CD4-positive, alpha-beta T cell treated with Interleukin-15 for 1 hour (primary cell): ENCODE measurements around the gene ZSWIM8.
A peak's percentile ranks its signal among the peaks of the same experiment; 100 is the strongest.
"Not testable (repeated sequence)": the region's sequence is repeated elsewhere in the genome, so short reads cannot be mapped to it uniquely, and the experiment has no call there.

ENCODE experiments used
- DNase-seq: peaks from one replicate; pipeline ENCODE4 v3.0.0-alpha.2; 2020

ZSWIM8 gene, protein sequence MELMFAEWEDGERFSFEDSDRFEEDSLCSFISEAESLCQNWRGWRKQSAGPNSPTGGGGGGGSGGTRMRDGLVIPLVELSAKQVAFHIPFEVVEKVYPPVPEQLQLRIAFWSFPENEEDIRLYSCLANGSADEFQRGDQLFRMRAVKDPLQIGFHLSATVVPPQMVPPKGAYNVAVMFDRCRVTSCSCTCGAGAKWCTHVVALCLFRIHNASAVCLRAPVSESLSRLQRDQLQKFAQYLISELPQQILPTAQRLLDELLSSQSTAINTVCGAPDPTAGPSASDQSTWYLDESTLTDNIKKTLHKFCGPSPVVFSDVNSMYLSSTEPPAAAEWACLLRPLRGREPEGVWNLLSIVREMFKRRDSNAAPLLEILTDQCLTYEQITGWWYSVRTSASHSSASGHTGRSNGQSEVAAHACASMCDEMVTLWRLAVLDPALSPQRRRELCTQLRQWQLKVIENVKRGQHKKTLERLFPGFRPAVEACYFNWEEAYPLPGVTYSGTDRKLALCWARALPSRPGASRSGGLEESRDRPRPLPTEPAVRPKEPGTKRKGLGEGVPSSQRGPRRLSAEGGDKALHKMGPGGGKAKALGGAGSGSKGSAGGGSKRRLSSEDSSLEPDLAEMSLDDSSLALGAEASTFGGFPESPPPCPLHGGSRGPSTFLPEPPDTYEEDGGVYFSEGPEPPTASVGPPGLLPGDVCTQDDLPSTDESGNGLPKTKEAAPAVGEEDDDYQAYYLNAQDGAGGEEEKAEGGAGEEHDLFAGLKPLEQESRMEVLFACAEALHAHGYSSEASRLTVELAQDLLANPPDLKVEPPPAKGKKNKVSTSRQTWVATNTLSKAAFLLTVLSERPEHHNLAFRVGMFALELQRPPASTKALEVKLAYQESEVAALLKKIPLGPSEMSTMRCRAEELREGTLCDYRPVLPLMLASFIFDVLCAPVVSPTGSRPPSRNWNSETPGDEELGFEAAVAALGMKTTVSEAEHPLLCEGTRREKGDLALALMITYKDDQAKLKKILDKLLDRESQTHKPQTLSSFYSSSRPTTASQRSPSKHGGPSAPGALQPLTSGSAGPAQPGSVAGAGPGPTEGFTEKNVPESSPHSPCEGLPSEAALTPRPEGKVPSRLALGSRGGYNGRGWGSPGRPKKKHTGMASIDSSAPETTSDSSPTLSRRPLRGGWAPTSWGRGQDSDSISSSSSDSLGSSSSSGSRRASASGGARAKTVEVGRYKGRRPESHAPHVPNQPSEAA (N-terminal part only)

DNA sequence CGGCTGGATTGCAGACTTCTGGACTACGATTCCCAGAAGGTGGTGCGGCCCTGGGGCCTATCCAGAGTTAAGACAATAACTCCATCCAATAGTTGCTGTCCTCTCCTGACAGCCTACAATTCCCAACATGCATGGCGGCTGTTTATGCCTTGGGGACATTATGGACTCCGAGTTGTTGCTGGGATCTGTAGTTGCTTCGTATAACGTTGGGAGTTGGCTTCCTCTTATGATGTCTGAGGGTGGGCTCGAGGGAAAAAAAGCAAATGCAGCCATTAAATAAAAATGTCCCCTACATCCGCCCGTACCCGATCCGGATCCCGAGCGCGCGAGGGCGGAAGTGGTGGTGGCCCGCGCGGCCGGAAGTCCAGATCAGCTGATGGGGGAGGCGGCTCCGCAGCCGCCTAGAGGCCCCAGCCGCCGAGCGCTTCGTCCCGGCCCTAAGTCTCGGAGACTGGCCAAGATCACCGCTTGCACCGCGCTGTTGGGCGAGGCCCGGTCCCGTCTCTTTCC lies at the start of gene ZSWIM8:
ZSWIM8 (plus strand) TSS at position 396 of the 510 bp plus-strand sequence. CDS start 273 bp downstream, outside the sequence.
- peak; percentile 90 for DNase-seq

DNA sequence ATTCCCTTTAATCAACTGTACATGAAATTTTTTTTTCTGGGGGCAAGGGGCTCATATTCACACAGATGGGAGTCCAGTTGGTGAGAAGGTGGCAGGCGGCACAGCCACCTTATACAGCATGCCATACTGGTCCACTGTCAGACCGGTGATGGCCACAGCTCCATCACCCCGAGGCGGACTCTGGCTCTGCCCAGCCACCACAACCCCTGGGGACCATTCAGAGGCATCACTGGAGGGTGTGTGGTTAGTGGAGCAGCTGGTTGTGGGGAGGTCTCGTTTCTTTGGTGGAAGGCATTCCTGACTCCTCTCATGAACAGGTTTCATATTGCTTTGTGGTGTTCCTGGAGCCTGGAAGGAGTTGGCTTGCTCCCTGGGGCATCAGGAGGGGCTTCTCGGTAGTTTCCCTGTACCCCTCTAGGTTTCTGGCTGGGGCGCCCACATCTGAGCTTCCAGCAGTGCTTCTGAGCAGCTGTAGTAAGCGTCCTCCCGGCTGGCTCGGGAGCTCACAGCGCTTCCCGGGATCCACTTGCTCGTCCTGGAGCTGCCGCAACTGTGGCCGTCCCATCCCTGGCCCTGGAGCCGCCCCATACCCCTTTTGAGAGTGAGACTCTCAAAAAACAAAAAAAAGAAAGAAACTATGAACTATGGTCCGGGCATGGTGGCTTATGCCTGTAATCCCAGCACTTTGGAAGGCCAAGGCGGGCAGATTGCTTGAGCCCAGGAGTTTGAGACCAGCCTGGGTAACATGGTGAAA lies 44.7 kb upstream of the ZSWIM8 start:
- DNase-seq = not testable (repeated sequence)

DNA sequence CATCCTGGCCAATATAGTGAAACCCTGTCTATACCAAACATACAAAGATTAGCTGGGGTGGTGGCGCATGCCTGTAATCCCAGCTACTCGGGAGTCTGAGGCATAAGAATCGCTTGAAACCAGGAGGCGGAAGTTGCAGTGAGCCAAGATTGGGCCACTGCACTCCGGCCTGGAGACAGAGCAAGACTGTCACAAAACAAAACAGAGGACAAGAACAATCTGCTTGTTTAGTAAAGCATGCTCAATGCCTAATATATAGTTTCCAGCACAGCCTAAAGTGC lies 43.0 kb upstream of the ZSWIM8 start:
- no peak for DNase-seq

DNA sequence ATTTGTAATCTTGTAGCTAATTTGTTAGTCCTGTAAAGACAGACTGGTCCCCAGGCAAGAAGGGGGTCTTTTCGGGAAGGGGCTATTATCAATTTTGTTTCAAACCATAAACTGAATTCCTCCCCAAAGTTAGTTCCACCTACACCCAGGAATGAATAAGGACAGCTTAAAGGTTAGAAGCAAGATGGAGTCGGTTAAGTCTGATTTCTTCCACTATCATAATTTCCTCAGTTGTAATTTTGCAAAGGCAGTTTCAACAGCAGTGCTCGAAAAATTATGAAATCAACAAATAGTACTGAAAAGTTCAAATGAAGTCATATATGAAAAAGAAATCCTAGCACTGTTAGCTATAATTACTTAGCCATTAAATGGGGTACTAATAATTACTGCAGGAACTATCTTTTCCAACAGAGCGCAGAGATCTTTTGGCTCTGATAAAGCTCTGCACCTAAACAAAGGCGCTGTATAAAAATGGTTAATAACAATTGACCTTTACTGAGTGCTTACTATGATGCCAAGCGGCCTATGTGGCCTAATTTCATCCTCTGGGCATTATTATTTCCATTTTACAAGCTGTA lies 42.0 kb upstream of the ZSWIM8 start:
- DNase-seq = no peak

DNA sequence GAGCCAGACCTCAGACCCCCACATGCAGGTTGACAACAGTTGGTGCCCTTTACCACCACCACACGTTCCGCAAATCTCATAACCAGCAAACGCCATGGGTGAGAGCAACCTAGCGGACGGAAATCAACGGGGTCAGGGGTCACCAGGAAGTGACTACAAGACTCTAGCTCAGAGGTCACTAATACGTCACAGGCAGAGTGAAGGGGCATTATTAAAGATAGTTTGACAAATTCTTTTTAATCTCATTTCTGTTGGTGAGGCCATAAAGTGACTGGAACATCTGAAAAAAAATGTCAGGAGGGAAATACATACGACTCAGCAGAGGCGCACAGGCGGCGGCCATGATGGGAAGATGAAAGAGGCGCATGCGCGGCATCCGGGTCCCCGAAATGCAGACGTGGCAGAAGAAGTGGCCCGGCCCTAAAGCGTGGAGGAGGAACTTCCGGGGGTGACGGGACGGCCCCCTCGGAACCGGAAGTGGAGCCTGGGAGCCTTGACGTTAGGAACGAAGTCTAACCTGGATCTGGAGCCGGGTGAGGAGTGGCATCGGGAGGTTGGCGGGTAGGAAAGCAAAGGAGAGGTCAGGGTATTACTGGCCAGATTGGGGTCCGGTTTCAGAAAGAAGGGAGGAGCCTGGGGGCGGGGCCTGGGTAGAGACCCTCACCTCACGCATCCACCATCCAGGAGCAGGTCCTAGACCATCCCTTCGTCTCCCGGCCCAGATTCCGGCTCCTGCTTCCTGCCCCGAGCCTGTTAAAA lies 41.3 kb upstream of the ZSWIM8 start, which contains the start of gene SEC24C:
SEC24C (plus strand) TSS at position 468 of the 759 bp plus-strand sequence. CDS start 2,461 bp downstream, outside the sequence.
- peak; percentile 95 for DNase-seq

DNA sequence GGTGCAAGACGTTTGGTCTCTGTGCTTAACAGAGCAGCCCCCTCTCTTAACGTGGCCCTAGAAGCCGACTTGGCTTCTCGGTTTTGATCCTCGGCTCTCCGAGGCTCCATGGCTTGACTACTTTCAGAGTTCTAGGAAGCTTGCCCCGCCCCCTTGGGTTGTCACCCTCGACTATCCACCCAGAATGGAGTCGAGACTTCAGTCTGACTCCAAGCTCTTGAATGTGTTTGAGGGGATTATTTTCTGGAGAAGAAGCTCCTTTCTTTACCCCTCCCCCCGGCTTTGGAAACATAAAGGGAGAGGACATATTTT lies 40.8 kb upstream of the ZSWIM8 start:
- peak; percentile 54 for DNase-seq

DNA sequence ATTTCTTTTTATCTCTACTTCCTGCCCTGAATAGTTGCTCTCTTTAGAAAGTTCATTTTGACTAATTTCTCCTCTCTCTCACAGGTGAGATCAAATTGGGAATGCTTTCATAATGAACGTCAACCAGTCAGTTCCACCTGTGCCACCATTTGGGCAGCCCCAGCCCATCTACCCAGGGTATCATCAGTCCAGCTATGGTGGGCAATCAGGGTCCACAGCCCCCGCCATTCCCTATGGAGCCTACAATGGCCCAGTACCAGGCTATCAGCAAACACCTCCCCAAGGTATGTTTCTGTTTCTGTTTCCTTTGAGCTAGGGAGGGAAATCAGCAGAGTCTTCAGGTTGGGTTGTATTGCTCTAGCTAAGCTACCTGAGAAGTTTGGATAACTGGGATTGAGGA lies 38.7 kb upstream of the ZSWIM8 start:
- DNase-seq = no peak

DNA sequence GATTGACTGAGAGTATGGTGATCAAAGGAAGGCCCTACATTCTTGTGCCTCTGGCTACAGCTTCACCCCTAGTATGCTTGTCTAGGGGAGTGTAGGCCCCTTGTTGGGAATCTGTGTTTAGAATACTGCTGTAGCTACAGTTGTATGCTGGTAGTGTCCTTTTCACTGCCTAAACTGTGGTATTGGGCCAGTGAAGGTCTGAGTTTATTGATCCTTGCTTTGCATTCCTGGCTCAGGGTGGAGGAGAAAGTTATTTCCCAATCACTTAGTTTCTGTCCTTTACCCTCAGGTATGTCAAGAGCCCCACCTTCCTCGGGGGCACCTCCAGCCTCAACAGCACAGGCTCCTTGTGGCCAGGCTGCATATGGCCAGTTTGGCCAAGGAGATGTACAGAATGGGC lies 34.6 kb upstream of the ZSWIM8 start:
- DNase-seq = no peak

DNA sequence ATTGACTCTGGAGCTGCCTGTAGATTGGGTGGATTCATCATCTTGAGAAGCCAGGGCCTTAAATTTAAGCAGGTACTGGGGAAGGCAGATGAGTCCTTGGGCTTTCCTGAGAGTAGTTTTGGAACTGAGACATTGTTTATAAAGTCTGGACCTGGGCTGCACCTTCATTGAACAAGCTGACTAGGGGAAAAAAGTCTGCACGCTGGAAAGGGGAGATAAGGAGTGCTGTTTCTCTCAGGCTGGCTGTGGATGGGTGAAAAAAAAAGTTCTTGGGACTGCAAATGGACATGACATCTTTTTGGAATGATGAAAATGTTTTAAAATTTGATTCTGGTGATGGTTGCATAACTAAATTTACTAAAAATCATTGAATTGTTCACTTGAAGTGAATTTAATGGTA lies 29.2 kb upstream of the ZSWIM8 start:
- DNase-seq = no peak

DNA sequence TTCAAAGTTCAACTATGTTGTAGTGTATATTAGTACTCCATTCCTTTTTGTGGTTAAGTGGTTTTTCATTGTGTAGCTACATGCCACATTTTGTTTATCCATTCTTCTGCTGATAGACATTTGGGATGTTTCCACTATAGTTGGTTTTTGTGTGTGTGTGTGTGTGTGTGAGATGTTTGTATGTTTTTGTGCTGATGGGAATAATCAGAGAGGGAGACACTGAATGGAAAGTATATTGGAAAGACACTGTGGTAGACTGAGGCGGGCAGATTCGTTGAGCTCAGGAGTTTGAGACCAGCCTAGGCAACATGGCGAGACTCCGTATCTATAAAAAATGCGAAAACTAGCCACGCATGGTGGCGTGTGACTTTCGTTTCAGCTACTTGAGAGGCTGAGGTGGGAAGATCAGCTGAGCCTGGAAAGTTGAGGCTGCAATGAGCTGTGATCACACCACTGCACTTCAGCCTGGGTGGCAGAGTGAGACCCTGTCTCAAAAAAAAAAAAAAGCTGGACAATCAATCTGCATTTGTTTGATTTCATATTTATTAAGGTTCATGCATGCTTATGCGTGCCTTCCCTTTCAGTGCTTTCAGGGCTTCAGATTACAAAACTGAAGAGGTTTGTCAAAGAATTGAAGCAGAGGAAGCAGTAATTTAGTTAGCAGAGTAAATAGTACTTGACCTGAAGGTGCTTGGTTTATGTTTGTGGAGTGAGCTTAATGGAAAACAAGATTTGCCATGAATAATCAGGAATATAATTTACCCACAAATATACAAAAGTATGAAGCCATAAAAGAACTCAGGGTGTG lies 26.5 kb upstream of the ZSWIM8 start:
- no peak for DNase-seq

DNA sequence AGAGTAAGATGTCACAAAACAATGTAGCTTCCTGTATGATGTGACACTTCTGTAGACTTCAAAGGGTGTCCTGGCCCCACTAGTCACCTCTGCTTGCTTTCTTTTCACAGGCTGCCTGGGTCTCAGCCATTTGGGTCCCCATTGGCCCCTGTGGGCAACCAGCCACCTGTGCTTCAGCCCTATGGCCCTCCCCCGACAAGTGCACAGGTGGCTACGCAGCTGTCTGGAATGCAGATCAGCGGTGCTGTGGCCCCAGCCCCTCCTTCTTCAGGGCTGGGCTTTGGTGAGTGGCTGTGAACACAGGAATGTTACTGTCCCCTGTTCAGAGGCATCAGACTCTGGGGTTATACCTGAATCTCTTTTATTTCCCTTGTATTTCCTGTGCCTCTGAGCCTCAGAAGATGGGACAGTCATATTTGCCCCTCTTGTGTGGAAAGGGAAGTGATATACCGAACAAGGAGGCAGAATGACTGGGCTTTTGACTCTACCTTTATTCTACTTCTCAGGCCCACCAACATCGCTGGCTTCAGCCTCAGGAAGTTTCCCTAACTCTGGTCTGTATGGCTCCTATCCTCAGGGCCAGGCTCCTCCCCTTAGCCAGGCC lies 25.8 kb upstream of the ZSWIM8 start:
- peak; percentile 80 for DNase-seq

DNA sequence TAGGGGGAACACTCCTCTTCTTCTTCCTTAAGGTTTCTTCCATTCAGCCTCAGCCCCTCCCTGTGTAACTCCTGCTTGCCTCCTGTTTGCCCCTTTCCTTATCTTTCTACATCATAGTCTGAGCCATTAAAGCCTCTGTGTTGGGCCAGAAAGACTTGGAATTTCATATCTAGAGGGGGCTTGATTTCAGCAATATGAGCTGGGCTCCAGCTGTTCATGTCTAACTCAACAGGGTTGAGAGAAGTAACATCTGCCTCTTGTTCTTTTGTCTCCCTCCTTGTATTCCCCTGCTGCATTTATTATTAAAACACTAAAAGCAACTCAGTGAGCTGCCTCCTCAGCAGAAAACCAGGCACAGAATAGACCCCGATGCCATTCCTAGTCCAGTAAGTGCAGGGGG lies 23.6 kb upstream of the ZSWIM8 start:
- DNase-seq = no peak

DNA sequence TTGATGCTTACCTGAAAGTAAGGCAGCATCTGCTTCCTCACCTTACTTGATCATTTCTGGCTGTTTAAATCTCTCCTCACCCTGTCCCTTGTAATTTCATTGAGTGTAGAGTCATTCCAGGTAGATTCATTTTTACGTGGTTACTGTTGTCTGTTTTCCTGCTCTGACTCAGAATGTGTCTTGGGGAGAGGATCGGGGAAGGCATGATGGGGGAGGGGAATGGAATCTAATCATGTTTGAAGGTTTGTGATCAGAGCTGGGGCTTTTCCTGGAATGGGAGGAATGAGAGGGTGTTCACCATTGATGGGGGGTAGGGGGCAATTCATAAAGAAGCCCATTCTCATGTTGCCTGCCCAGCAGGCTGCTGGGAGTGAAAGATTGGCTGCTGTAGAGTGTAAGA lies 22.5 kb upstream of the ZSWIM8 start:
- DNase-seq = no peak

DNA sequence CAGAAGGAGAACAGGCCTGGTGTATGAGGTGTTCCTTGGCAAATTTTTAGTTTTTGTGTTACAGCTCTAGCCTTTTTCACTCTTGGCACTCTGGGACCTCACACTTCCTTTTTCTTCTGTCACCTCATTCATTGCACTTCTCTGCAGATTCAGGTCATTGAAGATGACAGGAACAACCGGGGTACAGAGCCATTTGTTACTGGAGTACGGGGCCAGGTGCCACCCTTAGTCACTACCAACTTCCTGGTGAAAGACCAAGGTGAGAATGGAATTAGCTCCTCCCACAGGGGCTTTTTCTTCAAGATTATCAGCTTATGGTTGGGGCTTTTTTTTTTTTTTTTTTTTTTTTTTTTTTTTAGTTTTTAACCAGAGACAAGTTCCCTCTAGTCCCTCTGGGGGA lies 22.1 kb upstream of the ZSWIM8 start:
- peak; percentile 50 for DNase-seq

DNA sequence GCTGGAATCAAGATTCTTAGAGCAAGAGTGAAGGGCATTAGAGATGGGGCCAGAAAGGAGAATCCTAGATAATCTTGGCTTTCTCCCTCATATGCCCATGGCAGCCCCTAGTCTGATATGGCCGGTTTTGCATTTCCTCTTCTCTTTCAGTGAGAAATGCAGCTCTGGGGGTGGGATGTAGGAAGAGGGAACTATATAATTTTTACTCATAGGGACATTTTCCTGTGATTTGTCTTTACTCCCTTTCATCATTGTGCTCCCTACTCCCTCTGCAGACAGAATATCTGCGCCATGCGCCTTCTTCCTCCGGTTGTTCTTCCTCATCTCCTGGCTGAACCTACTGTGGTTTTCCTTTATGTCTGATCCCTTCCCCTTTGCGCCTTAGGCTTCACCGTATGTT lies 20.3 kb upstream of the ZSWIM8 start:
- DNase-seq = no peak

DNA sequence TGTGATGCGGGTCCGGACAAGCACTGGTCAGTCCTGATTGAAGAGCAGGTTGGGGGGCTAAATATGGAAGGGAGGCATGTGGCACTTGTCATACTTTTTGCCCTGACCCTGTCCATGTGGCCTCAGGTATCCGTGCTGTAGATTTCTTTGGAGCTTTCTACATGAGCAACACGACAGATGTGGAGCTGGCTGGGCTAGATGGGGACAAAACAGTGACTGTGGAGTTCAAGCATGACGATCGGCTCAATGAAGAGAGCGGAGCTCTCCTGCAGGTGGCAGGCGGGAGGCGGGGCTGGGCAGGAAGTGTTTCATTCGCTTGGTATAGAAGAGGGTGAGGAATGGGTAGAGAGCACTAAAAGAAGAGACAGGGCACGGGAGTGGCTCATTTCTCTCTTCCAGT lies 16.5 kb upstream of the ZSWIM8 start:
- peak; percentile 56 for DNase-seq

DNA sequence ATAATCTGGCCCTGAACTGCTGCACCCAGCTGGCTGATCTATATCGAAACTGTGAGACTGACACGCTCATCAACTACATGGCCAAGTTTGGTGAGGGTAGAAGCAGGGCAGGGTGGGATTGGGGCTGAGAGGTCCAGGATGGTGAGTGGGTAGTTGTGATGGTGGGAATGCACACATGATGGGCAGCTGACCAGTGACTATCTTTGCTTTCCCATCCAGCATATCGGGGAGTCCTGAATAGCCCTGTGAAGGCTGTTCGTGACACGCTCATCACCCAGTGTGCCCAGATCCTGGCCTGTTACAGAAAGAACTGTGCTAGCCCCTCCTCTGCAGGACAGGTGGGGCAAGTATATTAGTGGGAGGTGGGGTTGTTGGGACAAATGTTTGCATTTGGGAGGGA lies 16.0 kb upstream of the ZSWIM8 start:
- DNase-seq = no peak

DNA sequence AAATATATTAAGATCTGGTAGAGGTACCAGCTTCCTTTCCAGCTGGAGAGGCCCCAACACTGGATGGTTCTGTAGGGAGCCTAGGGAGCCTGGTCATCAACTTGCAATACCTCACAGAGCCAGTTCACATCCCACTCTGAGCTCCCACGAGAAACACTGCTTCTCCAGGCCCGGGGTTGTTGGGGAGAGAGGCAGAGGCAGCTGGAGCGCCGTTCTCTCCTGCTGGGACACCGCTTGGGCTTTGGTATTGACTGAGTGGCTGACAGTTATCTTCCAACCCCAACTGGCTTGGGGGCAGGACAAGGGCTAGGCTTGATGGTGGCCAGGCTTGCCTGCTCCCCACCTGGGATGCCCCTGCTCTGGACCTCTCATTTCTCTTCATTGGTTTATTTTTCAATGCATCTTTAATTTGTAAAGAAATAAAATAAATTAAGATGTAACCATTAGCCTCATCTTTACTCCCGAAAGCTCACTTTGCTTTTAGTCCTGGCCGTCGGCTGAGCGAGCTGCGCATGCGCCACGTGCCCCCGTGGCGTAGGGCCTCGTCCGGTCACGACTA lies 13.6 kb upstream of the ZSWIM8 start:
- peak; percentile 80 for DNase-seq

DNA sequence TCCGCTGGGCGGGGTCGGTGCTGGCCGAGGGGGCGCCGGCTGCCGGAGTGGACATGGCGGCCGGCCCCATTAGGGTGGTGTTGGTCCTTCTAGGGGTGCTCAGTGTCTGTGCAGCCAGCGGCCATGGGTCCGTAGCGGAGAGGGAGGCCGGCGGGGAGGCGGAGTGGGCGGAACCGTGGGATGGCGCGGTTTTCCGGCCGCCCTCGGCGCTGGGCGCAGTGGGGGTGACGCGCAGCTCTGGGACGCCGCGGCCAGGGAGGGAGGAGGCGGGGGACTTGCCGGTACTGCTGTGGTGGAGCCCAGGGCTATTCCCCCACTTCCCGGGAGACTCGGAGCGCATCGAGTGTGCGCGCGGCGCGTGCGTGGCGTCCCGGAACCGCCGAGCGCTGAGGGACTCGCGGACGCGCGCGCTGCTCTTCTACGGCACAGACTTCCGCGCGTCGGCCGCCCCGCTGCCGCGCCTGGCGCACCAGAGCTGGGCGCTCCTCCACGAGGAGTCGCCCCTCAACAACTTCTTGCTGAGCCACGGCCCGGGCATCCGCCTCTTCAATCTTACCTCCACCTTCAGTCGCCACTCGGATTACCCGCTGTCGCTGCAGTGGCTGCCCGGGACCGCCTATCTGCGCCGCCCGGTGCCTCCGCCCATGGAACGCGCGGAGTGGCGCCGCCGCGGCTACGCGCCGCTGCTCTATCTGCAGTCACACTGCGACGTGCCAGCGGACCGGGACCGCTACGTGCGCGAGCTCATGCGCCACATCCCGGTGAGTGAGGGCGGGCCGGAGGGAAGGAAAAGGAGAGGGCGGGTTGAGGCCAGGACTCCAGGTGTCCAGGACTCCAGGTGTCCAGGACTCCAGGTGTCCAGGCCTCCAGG lies 12.9 kb upstream of the ZSWIM8 start:
- DNase-seq = peak; percentile 88
